Fibroblast of skin of left quadriceps (primary cell): ENCODE data around the gene GUCY2D.
A peak's percentile ranks its signal among the peaks of the same experiment; 100 is the strongest.
"Not testable (repeated sequence)": the region's sequence is repeated elsewhere in the genome, so short reads cannot be mapped to it uniquely, and the experiment has no call there.

Experiments
- DNase-seq, 2 experiments: peaks; one replicate each; pipeline ENCODE4 v3.0.0-alpha.2; 2013; ENCODE audit warnings: low read depth in 2 of 2

The GUCY2D gene

DNA sequence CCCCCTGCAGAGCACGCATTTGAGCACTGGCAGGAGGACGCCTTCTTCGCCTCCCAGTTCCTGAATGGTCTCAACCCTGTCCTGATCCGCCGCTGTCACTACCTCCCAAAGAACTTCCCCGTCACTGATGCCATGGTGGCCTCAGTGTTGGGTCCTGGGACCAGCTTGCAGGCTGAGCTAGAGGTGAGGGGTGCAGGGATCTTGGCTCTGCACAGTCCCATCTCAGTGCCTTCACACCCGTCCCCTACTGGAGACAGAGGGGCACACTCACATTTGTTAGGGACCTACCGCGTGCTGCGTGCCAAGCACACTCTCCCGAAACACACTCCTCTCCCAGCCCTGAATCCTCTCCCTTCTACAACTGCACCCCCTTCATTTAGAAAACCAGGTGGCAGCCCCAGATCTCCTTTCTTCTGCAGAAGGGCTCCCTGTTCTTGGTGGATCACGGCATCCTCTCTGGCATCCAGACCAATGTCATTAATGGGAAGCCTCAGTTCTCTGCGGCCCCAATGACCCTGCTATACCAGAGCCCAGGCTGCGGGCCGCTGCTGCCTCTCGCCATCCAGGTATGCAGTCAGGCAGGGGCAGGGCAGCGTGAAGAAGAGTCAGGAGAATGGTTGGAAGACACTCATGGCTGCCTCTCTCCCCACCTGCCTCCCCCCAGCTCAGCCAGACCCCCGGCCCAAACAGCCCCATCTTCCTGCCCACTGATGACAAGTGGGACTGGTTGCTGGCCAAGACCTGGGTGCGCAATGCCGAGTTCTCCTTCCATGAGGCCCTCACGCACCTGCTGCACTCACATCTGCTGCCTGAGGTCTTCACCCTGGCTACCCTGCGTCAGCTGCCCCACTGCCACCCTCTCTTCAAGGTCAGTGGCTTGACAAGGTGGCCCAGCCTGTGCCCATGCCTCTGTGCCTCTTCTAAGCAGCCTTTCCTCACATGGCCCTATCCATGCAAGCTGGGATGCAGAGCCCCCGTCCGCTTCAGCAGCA lies 42.7 kb downstream of the GUCY2D start:
- no peak for DNase-seq

DNA sequence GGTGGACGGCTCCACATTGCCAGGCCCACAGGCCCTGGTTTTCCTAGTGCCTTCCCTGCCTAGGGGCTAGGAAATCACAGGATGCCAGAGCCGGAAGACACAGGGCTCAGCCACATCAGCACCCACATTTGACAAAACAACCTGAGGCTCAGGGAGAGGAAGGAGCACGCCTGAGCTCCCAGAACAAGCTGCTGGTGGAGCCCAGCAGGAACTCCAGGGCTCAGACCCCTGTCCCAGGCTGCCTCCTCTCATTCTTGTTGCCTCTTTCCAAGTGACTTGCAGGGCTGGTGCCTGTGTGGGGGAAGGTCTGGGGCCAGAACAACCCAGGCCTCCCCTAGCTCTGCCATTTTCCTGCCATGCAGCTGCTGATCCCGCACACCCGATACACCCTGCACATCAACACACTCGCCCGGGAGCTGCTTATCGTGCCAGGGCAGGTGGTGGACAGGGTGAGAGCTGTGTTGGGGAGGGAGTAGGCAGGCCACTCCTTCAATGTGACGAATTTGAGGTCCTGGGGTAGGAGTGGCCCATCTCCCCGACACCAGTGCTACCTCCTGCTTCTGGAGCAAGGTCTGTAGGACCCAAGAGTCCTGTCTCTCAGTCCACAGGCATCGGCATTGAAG lies 44.0 kb downstream of the GUCY2D start:
- DNase-seq = no peak

DNA sequence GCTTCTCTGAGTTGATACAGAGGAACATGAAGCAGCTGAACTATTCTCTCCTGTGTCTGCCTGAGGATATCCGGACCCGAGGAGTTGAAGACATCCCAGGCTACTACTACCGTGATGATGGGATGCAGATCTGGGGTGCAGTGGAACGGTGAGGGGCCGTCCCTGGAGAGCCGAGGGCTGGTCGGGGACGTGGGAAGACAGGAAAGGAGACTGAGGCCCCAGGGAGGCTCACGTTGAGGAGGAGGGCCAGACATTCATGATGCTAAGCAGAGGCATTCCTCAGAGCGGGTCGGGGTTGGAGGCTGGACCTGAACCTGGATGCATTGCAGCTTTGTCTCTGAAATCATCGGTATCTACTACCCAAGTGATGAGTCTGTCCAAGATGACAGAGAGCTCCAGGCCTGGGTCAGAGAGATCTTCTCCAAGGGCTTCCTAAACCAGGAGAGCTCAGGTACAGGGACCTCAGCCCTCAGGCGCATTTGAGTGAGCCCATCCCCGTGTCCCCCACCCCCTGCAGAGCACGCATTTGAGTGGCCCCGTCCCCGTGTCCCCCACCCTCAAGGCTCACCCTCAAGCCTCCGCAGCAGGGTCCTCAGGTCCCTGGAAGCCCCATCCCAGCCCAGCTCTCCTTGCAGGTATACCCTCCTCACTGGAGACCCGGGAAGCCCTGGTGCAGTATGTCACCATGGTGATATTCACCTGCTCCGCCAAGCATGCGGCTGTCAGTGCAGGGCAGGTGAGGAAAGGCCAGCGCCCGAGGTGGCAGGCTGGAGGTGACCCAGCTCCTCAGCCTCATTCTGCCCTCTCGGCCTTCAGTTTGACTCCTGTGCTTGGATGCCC lies 44.7 kb downstream of the GUCY2D start:
- DNase-seq = no peak

DNA sequence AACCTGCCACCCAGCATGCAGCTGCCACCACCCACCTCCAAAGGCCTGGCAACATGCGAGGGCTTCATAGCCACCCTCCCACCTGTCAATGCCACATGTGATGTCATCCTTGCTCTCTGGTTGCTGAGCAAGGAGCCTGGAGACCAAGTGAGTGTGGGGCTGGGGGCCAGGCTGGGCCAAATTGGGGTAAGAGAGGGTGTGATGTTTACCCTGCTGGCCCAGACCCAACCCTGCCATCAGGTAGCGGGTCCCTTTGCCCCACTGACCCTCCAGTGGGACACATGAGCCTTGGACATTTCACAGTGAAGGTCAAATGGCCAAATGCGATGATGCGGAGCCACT lies 45.3 kb downstream of the GUCY2D start:
- no peak for DNase-seq

DNA sequence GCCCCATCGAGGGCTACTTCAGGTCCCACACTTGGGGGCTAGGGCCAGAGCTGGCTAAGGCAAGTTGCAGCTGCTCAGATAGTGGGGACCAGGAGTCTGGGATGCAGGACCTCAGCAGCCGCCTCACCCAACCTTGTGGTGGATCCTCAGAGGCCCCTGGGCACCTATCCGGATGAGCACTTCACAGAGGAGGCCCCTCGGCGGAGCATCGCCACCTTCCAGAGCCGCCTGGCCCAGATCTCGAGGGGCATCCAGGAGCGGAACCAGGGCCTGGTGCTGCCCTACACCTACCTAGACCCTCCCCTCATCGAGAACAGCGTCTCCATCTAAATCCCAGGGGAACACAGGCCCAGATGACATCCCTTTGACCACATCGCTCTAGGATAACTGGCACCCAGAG lies 45.8 kb downstream of the GUCY2D start:
- no peak for DNase-seq

DNA sequence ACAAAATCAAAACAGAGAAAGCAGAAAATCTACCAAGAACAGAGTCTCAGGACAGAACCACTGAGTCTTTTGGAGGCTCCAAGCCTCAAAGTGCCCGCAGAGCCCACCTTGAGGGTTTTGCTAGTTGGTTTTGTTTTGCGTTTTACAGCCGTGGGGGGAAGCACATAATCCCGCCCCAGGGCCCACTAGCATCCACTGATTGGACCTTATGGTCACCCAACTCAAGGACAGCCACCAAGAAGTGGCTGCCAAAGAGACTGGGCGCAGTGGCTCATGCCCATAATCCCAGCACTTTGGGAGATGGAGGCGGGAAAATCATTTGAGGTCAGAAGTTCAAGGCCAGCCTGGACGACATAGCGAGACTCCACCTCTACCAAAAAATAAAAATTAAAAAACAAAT lies 46.3 kb downstream of the GUCY2D start:
- no peak for DNase-seq

DNA sequence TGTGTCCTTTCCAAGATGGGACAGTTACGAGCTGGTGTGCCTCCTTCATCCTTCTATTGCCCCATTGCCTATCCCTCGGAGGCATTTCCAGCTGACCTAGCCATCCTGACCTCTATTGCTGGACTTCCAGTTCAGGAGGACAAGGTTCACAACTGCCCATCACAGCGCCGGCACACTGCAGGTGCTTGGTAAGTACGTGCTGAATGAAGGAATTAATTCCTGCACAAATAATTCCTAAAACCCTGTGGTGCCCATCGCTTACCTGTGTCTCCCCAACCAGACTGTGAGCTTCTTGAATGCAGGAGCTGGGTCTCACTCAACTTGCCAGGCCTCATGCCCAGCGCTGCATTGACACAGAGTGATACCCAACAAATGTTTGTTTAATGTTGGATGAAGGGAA lies 49.4 kb downstream of the GUCY2D start:
- no peak for DNase-seq

DNA sequence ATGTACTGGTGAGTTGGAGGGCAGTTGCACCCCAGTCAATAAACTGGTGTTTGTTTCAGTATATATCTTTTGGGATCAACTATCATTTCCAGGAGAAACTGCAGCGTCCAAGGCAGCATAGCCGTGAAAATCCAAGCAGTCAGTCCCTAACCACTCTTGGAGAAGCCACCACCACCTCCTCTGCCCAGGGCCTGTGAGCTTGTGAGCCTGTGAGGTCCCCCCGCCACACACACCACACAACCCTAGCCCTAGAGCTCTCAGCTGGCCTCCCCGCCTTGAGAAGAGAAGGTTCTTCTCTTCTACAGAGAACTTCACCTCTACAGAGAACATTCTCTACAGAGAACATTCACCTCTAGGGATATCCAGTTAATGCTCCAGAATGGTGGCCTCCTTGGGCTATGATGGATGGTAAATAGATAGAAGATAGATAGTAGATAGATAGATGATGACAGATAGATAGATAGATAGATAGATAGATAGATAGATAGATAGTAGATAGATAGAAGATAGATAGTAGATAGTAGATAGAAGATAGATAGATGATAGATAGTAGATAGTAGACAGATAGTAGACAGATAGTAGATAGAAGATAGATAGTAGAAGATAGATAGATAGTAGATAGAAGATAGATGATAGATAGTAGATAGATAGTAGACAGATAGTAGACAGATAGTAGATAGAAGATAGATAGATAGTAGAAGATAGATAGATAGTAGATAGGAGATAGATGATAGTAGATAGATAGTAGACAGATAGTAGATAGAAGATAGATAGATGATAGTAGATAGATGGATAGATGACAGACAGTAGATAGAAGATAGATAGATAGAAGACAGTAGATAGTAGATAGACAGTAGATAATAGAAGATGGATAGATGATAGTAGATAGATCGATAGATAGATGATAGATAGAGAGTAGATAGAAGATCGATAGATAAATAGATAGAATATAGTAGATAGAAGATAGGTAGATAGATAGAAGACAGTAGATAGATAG lies 50.1 kb downstream of the GUCY2D start:
- DNase-seq = no peak

DNA sequence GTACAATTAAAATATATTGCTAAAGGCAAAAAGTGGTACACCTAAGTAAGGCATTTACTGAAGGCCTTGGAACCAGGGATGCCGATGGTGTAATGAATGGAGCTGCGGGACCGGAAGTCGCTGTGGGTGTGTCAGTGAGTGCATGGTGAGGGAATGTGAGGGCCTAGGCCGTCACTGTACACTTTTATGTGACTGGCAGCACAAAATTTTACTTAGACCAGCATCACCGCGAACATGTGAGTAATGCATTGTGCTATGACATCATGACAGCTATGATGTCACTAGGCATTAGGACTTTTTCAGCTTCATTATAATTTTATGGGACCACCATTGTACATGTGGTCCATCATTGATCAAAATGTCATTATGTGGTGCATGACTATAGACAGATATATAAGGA lies 51.2 kb downstream of the GUCY2D start:
- no peak for DNase-seq

DNA sequence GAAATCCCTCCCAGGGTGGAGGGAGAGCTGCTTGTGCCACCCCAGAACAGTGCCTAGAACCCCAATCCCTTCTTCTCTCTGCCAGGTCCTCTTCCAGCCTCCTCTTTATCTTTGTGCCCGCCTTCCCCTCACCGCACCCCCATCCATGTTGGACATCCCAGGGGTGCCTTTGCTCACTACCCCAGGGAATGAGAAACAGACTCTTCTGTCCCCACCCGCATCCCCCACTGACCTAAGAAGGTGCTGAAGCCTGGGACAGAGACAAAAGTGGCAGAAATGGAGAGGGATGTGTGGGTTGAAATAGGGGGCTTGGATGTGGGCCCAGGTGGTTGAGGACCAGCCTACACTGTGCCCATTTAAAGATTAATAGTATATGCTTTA lies 53.4 kb downstream of the GUCY2D start:
- DNase-seq = no peak

DNA sequence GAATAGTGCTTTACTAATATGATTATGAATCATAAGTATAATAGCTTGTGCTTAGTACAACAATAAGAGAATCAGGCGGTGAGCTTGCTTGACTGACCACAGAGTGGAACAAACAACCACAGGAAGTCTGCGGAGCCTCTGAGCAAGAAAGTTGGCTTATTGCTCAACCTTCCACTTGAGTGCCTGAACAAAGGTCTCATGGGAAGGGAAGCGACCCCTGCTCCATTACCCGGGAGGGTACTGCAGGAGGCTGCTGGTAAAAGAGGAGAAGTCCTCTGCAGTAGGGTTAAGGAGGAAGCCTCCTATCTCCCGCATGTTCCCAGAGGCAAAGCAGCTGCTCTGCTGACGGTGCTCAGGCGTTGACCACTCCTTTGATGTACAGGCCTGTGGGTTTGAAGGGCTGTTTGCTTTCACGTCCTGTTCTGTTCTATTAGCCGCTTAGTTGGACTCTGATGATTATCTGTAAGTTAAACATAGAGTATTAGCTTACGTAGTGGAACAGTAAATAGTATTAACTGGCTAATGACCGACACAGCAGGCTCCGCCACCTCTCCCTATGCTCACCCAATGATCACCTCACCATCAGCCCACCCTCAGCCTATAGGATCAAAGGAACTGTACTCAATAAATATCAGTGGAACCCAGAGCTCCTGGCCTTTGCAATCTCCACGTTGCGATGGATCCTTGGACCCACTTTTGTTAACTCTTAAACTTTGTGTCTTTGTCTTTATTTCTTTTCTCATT lies 54.0 kb downstream of the GUCY2D start:
- no peak for DNase-seq

DNA sequence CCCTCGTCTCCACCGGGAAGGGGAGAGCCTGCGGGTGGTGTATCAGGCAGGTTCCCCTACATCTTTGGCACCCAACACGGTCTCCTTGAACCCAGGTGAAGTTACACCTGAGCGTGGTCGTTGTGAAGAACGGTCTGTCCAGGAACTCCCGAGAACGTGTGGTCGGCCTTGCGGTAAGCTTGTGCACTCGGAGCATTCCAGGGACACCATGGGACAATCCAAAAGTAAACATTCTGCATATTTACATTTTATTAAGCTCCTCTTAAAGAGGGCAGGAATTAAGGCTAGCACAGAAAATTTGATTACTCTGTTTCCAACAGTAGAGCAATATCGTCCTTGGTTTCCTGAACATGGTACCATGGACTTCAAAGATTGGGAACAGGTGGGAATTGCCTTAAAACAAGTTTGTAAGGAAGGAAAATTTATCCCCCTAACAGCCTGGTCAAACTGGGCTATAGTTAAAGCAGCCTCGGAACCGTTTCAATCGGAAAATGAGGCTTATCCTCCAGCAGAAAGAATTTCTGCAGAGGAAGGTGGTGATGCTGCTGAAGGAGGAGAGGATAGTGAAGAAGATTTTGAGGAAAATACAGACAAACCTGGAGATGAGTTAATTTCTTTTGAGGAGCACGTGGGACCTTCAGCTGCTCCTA lies 54.7 kb downstream of the GUCY2D start:
- DNase-seq = no peak

DNA sequence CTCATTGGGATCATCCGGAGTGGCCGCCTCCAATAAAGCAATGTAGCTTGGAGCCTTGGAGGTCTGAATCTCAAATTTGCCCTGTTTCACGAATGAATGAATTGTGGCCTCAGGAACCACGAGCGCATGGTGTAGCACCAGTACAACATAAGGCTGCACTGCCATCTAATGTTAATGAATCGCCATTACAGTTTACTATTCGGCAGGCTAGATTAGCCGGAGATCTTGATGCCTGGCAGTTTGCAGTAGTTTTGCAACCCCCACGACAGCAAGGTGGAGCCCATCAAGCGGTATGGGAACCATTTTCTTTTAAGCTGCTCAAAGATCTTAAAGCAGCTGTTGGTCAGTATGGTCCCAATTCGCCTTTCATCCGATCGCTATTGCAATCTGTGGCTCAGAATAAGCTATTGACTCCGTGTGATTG lies 55.3 kb downstream of the GUCY2D start:
- DNase-seq = peak; percentile 49 to 52

DNA sequence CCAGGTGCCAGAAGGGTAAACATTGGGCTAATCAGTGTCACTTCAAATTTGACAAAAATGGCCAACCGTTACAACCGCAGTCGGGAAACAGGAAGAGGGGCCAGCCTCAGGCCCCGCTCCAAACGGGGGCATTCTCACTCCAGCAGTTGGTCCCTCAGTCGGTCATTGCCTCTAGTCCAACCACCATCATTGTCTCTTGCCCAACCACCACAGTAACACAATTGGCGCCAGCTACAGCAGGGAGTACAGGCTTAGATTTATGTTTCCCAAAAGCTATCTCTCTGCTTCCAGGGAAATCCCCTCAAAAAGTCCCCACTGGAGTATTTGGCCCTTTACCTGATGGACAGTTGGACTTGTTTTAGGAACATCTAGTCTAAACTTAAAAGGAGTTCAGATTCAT lies 56.7 kb downstream of the GUCY2D start:
- no peak for DNase-seq

DNA sequence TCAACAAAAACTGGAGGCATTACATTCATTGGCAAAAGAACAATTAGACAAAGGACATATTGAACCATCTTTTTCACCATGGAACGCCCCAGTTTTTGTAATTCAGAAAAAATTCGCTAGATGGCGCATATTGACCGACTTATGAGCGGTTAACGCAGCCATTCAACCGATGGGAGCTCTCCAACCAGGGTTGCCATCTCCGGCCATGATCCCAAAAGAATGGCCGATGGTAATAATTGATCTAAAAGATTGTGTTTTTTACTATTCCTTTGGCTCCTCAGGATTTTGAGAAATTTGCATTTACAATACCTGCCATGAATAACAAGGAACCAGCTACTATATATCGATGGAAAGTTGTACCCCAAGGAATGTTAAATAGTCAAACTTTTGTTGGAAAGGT lies 57.9 kb downstream of the GUCY2D start:
- peak in 1 of 2 experiments; percentile 46 for DNase-seq

DNA sequence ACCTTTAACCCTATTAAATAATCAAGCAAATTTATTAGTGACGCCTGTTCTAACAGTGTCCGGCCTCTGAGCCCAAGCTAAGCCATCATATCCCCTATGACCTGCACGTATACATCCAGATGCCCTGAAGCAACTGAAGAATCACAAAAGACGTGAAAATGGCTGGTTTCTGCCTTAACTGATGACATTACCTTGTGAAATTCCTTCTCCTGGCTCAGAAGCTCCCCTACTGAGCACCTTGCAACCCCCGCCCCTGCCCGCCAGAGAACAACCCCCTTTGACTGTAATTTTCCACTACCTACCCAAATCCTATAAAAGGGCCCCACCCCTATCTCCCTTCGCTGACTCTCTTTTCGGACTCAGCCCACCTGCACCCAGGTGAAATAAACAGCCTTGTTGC lies 59.4 kb downstream of the GUCY2D start:
- DNase-seq = not testable (repeated sequence)

DNA sequence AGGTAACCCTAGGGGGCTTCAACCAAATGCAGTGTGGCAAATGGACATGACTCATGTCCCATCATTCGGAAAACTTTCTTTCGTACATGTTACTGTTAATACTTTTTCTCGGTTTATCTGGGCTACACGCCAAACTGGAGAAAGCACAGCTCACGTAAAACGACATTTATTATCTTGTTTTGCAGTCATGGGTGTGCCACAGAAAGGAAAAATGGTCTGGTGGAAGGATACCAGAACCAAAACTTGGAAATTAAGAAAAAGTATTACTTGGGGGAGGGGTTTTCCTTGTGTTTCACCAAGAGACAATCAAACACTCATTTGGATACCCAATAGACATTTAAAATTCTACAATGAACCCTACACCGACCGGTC lies 60.0 kb downstream of the GUCY2D start:
- no peak for DNase-seq

DNA sequence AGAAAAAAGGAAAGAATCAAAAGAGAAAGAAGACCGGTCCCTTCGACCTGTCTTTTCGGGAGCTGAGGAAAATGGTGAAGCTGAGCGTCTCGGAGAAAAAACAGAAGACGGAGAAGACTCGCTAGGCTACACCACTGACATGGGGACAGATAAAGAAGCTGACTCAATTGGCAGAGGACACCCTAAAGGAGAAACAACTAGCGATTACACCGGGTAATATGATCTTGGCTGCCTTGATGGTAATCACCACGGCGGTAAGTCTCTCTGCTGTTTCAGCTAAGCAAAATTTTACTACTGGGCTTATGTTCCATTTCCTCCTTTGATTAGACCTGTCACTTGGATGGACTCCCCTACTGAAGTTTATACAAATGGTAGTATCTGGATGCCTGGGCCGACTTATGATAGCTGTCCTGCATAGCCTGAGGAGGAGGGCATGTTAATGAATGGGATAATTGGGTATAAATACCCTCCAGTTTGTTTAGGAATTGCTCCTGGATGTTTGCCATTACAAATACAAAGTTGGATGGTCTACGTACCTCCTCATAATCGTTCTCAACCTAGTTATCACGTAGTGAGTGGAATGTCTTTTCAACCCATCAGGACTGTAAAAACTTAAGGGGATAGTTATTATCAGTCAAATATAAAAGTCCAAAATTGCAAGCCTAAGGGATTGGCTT lies 60.5 kb downstream of the GUCY2D start:
- DNase-seq = no peak

DNA sequence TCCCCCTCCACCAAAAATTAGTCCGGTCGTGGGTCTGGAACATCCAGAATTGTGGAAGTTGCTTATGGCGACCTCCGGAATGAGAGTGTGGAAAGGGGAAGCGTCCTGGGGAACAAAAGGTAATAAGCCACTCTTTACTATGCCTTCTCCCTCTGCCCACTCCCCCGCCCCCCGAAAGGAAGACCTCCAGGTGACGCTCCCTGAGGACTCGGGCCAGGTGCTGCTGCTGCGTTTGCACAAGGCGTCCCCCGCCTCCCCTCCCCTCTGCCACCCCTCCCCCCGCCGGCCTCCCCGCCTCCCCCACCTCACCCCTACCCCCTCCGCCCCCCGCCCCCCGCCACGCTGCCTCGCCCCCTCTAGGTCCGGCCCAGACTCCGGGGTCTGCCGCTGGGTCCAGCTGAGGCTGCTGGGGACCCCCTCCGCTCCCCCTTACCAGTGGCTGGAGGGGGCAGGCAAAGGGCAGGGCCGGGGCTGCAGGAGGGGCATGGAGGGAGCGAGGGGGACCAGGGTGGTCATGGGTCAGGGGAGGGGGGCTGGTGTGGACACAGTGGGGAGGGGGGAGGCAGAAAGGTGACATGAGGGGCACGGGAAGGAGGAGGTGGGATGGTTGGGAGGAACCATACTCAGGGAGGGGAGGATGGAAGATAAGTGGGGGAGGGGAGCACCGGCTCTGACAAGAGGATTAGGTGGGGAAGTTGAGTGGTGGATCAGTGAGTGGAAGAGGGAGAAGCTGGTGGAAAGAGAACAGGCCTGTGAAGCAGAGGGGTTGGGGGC lies 61.5 kb downstream of the GUCY2D start:
- no peak for DNase-seq
